ENCODE data around the gene CEP41. TPM values are rescaled to one million over a fixed set of nuclear protein-coding genes. Genes with fewer than 3 reads are reported as not detected.
"Not testable (repeated sequence)": the region's sequence is repeated elsewhere in the genome, so short reads cannot be mapped to it uniquely, and the experiment has no call there.

The CEP41 gene
- total RNA-seq, 1 donor from 2014 or later, result 11.3 TPM

- intact Hi-C loops (cut with DNase I), result no loop called here
- no peak for DNase-seq
- no peaks in the 10 kb centered on the region for H3K9me3 ChIP-seq
- no peaks in the 10 kb centered on the region for H3K4me1 ChIP-seq
- H3K36me3 ChIP-seq, result no peaks in the 10 kb centered on the region
- no peak overlapping the region for H3K27ac ChIP-seq
- no peak for TF ChIP-seq CTCF (IDR thresholded peaks at IDR 0.05)
- no peak for ATAC-seq
- no peaks in the 10 kb centered on the region for H3K27me3 ChIP-seq
- H3K4me3 ChIP-seq, result no peak overlapping the region
Measured at GRCh38 chr7:130458257-130458656, 17.4 kb upstream of the CEP41 start.

- no peaks in the 10 kb centered on the region for H3K36me3 ChIP-seq
- no peaks in the 10 kb centered on the region for H3K27me3 ChIP-seq
- DNase-seq (no peak), ATAC-seq (no peak)
- intact Hi-C loops (cut with DNase I), result no loop called here
- H3K4me3 ChIP-seq, result no peak overlapping the region
- TF ChIP-seq CTCF (IDR thresholded peaks at IDR 0.05), result no peak
- H3K4me1 ChIP-seq, result no peaks in the 10 kb centered on the region
- H3K9me3 ChIP-seq, result no peaks in the 10 kb centered on the region
- H3K27ac ChIP-seq, result no peak overlapping the region
Measured at GRCh38 chr7:130454959-130455358, 14.1 kb upstream of the CEP41 start.

GRCh38 chr7:130452951-130453350 is 12.1 kb upstream of the CEP41 start:
- Histone ChIP-seq H3K27ac (no peak overlapping the region), H3K36me3 (no peaks in the 10 kb centered on the region), H3K9me3 (no peaks in the 10 kb centered on the region), H3K27me3 (no peaks in the 10 kb centered on the region), H3K4me1 (no peaks in the 10 kb centered on the region), H3K4me3 (no peak overlapping the region)
- intact Hi-C loops (cut with DNase I), result no loop called here
- DNase-seq (no peak), ATAC-seq (no peak)
- no peak for TF ChIP-seq CTCF (IDR thresholded peaks at IDR 0.05)

- H3K27me3 ChIP-seq; H3K9me3 ChIP-seq; ATAC-seq; H3K4me3 ChIP-seq; H3K36me3 ChIP-seq; H3K27ac ChIP-seq; H3K4me1 ChIP-seq; intact Hi-C loops (cut with DNase I); DNase-seq: not testable (repeated sequence)
Measured at GRCh38 chr7:130451344-130451743, 10.5 kb upstream of the CEP41 start.

- H3K27me3 ChIP-seq, result no peaks in the 10 kb centered on the region
- H3K27ac ChIP-seq, result no peak overlapping the region
- H3K9me3 ChIP-seq, result no peaks in the 10 kb centered on the region
- intact Hi-C loops (cut with DNase I), result no loop called here
- DNase-seq (no peak), ATAC-seq (no peak)
- no peak overlapping the region for H3K4me3 ChIP-seq
- H3K36me3 ChIP-seq, result no peaks in the 10 kb centered on the region
- peaks cover 12% of the 10 kb centered on the region for H3K4me1 ChIP-seq
- TF ChIP-seq CTCF (IDR thresholded peaks at IDR 0.05), result no peak
Measured at GRCh38 chr7:130446259-130446658, 5.4 kb upstream of the CEP41 start.

- Histone ChIP-seq H3K9me3 (no peaks in the 10 kb centered on the region), H3K27me3 (no peaks in the 10 kb centered on the region), H3K4me3 (no peak overlapping the region), H3K36me3 (no peaks in the 10 kb centered on the region), H3K4me1 (peaks cover 12% of the 10 kb centered on the region), H3K27ac (no peak overlapping the region)
- no peak for TF ChIP-seq CTCF (IDR thresholded peaks at IDR 0.05)
- intact Hi-C loops (cut with DNase I), result no loop called here
- DNase-seq, result no peak
- ATAC-seq, result no peak
Measured at GRCh38 chr7:130444751-130445407, 4.1 kb upstream of the CEP41 start.
